B cell (primary cell): ENCODE data around the gene RACK1. TPM values are rescaled to one million over a fixed set of nuclear protein-coding genes. Genes with fewer than 3 reads are reported as not detected.

Source experiments
- ATAC-seq: fragments of 200-7000 bp; cut with Tn5 transposase; one replicate; pipeline ENCODE4 v1.10.0; 2021; ENCODE audit warnings: low read depth, mild to moderate bottlenecking, moderate number of reproducible peaks, moderate library complexity
- CTCF ChIA-PET: fragments of 350-600 bp; sonication (Branson Sonifier 250); formaldehyde crosslinking; loops from one replicate; lab custom pipeline; 2021; ENCODE audit warnings: antibody characterized with exemption, inconsistent platforms; lab: Charles Lee
- POLR2A ChIA-PET: fragments of 350-600 bp; sonication (Branson Sonifier 250); formaldehyde crosslinking; loops from one replicate; lab custom pipeline; 2021; ENCODE audit warnings: antibody characterized with exemption; lab: Charles Lee
- DNase-seq: peaks from one replicate; pipeline ENCODE4 v3.0.0; 2013
- H2AFZ ChIP-seq: 2 replicates; pipeline ENCODE4 v1.6.1; 2012; ENCODE audit warnings: mild to moderate bottlenecking, low read depth, low read length; ENCODE audit not compliant: insufficient read depth, poor library complexity, severe bottlenecking
- H3K27ac ChIP-seq, 2 donors: 1 replicate in 1 of 2; 2 replicates in 1 of 2; pipeline ENCODE4 v1.5.1; 2012 to 2013; ENCODE audit warnings: low read length in 2 of 2, mild to moderate bottlenecking in 2 of 2, moderate library complexity in 1 of 2
- H3K27me3 ChIP-seq, 4 experiments: fragments of 200-600 bp in 1 of 4; sonication (generic) in 1 of 4; replicated peaks in 1 of 4; 1 replicate in 2 of 4; 2 replicates in 2 of 4; pipeline versions ENCODE4 v1.6.1 to v1.7.0; 2013 to 2016; ENCODE audit warnings: low read length in 3 of 4, mild to moderate bottlenecking in 2 of 4, mixed read lengths in 1 of 4, moderate library complexity in 1 of 4; ENCODE audit not compliant: insufficient read depth in 4 of 4, control insufficient read depth in 3 of 4; ENCODE audit errors: control extremely low read depth in 1 of 4
- H3K36me3 ChIP-seq, 2 experiments: replicated peaks in 1 of 2; 1 replicate in 1 of 2; 2 replicates in 1 of 2; pipeline versions ENCODE4 v1.6.1 to v1.7.1; 2013; ENCODE audit warnings: low read length in 1 of 2; ENCODE audit not compliant: insufficient read depth in 2 of 2, control insufficient read depth in 1 of 2; ENCODE audit errors: control extremely low read depth in 1 of 2, extremely low read depth in 1 of 2
- H3K4me1 ChIP-seq, 2 donors: fragments of 200-600 bp in 1 of 2; sonication (generic) in 1 of 2; 1 replicate in 1 of 2; 2 replicates in 1 of 2; pipeline versions ENCODE4 v1.5.1 to v1.6.1; 2013 to 2017; ENCODE audit warnings: low read length in 2 of 2; ENCODE audit not compliant: control insufficient read depth in 2 of 2, insufficient read depth in 2 of 2
- H3K4me2 ChIP-seq: replicated peaks from 2 replicates; pipeline ENCODE3; 2012; ENCODE audit warnings: mild to moderate bottlenecking, low read depth, low read length; ENCODE audit not compliant: poor library complexity, severe bottlenecking
- H3K4me3 ChIP-seq, 5 experiments: fragments of 200-600 bp in 1 of 5; sonication (generic) in 1 of 5; 1 replicate in 3 of 5; 2 replicates in 2 of 5; pipeline versions ENCODE4 v1.5.1 to v1.7.0; 2011 to 2016; ENCODE audit warnings: low read length in 4 of 5, mild to moderate bottlenecking in 4 of 5, low read depth in 2 of 5, control low read depth in 1 of 5, moderate library complexity in 1 of 5; ENCODE audit not compliant: insufficient read depth in 1 of 5; ENCODE audit errors: control extremely low read depth in 1 of 5, extremely low read depth in 1 of 5
- H3K79me2 ChIP-seq: fragments of 200-600 bp; sonication (generic); one replicate; pipeline ENCODE4 v1.6.0; 2016; ENCODE audit warnings: low read length; ENCODE audit not compliant: control insufficient read depth, insufficient read depth
- H3K9ac ChIP-seq: fragments of 200-600 bp; sonication (generic); 2 replicates; pipeline ENCODE4 v1.6.1; 2017; ENCODE audit warnings: mild to moderate bottlenecking, low read length, moderate library complexity
- H3K9me3 ChIP-seq, 3 donors: one replicate each; pipeline versions ENCODE4 v1.6.1 to v1.7.1; 2013; ENCODE audit warnings: low read length in 2 of 3; ENCODE audit not compliant: control insufficient read depth in 2 of 3, insufficient read depth in 1 of 3; ENCODE audit errors: control extremely low read depth in 1 of 3
- H4K20me1 ChIP-seq: 2 replicates; pipeline ENCODE4 v1.6.0; 2012; ENCODE audit warnings: mild to moderate bottlenecking, low read length; ENCODE audit not compliant: insufficient read depth, control insufficient read depth, poor library complexity, severe bottlenecking
- H3K27ac Mint-ChIP-seq: one replicate; pipeline ENCODE4 v1.8.0; 2021; ENCODE audit warnings: mixed read lengths
- H3K27me3 Mint-ChIP-seq: one replicate; pipeline ENCODE4 v1.8.0; 2021; ENCODE audit warnings: mixed read lengths
- H3K4me1 Mint-ChIP-seq: one replicate; pipeline ENCODE4 v1.8.0; 2021; ENCODE audit warnings: mixed read lengths
- H3K4me3 Mint-ChIP-seq: one replicate; pipeline ENCODE4 v1.8.0; 2021; ENCODE audit warnings: mixed read lengths
- H3K9me3 Mint-ChIP-seq: one replicate; pipeline ENCODE4 v1.8.0; 2022; ENCODE audit warnings: mixed read lengths; ENCODE audit not compliant: insufficient read depth
- EZH2 ChIP-seq: IDR thresholded peaks from 2 replicates; pipeline ENCODE4 v1.6.1; 2012; ENCODE audit warnings: borderline replicate concordance, low read depth, mild to moderate bottlenecking, moderate library complexity, low read length; ENCODE audit not compliant: insufficient read depth, poor library complexity, severe bottlenecking
- WGBS: methylation state at CpG from one replicate; pipeline ENCODE4 v1.1.5; 2013; ENCODE audit warnings: missing lambda C conversion rate; ENCODE audit not compliant: insufficient coverage; 5-methylcytosine and 5-hydroxymethylcytosine counted together
- intact Hi-C: fragments of 100-400 bp; cut with micrococcal nuclease; formaldehyde crosslinking; loops from one replicate; pipeline ENCODE4 v1.10.0; 2022
- polyA plus RNA-seq: library from polyadenylated mRNA; depleted of rRNA; stranded (reverse); fragments of >200 nt; gene quantifications from 2 replicates; pipeline ENCODE4 v1.2.3, GENCODE V29; 2012
- total RNA-seq, 2 donors: library from RNA; stranded (reverse); fragments of 120-200 nt in 1 of 2; gene quantifications; 1 replicate in 1 of 2; 2 replicates in 1 of 2; pipeline versions ENCODE4 v1.2.3 to v1.2.4, GENCODE V29; 2013 to 2022
- TF ChIP-seq, protein P1 (sequence below): fragments of 200-600 bp; IDR thresholded peaks from one replicate; pipeline ENCODE4 v1.8.0; 2022; ENCODE audit warnings: antibody characterized with exemption, mild to moderate bottlenecking

RACK1 gene
- total and polyA plus RNA-seq, 2 donors (not counting 1 experiment from before 2014, with no cell fraction given), result 2,047 to 4,130 TPM

DNA sequence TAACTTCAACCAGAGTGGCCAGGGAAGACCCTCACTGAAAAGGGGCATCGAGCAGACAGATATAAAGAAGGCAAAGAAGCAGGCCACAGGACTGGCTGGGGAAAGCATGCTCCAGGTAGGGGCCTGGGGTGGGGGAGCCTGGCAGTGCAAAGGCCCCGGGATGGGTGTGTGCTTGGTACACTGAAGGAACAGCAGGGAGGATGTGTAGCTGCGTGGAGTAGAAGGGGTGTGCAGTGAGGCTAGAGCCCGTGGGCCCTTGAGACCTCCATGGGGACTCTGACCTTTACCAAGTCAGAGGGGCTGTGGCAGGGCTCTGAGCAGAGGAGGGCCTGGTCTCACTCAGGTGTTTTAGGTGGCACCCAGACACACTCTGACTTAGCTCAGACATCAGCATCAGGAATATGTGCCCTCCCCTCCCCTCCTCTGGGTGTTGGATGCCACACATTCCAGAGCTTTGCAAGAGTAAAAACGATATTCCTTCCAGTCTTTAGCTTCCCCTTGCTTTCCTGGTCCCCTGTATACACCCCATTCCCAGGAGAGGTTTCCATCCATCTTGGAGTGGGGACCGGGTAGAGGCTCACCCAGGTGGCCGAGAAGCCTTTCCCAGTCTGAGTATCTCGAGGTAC, 46.3 kb downstream of the RACK1 start:
- DNase-seq (no peak), ATAC-seq (no peak)
- Mint-ChIP-seq H3K27ac (no peak overlapping the region), H3K4me3 (no peak overlapping the region), H3K27me3 (no peaks in the 10 kb centered on the region), H3K9me3 (no peaks in the 10 kb centered on the region), H3K4me1 (peaks cover 30% of the 10 kb centered on the region)
- H3K27ac ChIP-seq, result no peak overlapping the region
- H3K4me2 ChIP-seq, result no peak overlapping the region
- ChIA-PET CTCF (interaction anchor here (0.8 to 1.0 kb wide), 2 partner anchors 24 to 25 kb away, joined by 3 read pairs; no protein-coding TSS in a partner anchor), POLR2A (interaction anchor here (0.6 to 2.4 kb wide), 3 partner anchors 10 to 90 kb away, joined by 3 to 6 read pairs (median 3); partner anchors contain the start of gene RACK1)
- H3K9ac ChIP-seq, result no peak overlapping the region
- WGBS, result 85% methylated on average over 8 of the region's 8 CpGs
- no peak overlapping the region for H2AFZ ChIP-seq
- intact Hi-C loops, result no loop called here
- no peaks in the 10 kb centered on the region for H3K27me3 ChIP-seq
- no peaks in the 10 kb centered on the region for H3K79me2 ChIP-seq
- TF ChIP-seq EZH2, result no peak
- TF ChIP-seq, protein P1, sequence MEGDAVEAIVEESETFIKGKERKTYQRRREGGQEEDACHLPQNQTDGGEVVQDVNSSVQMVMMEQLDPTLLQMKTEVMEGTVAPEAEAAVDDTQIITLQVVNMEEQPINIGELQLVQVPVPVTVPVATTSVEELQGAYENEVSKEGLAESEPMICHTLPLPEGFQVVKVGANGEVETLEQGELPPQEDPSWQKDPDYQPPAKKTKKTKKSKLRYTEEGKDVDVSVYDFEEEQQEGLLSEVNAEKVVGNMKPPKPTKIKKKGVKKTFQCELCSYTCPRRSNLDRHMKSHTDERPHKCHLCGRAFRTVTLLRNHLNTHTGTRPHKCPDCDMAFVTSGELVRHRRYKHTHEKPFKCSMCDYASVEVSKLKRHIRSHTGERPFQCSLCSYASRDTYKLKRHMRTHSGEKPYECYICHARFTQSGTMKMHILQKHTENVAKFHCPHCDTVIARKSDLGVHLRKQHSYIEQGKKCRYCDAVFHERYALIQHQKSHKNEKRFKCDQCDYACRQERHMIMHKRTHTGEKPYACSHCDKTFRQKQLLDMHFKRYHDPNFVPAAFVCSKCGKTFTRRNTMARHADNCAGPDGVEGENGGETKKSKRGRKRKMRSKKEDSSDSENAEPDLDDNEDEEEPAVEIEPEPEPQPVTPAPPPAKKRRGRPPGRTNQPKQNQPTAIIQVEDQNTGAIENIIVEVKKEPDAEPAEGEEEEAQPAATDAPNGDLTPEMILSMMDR, result no peak
- H3K4me1 ChIP-seq, result peaks cover 15% of the 10 kb centered on the region in 2 donors
- no peaks in the 10 kb centered on the region for H3K9me3 ChIP-seq
- H4K20me1 ChIP-seq, result no peaks in the 10 kb centered on the region
- H3K36me3 ChIP-seq, result no peaks in the 10 kb centered on the region
- H3K4me3 ChIP-seq, result no peak overlapping the region

DNA sequence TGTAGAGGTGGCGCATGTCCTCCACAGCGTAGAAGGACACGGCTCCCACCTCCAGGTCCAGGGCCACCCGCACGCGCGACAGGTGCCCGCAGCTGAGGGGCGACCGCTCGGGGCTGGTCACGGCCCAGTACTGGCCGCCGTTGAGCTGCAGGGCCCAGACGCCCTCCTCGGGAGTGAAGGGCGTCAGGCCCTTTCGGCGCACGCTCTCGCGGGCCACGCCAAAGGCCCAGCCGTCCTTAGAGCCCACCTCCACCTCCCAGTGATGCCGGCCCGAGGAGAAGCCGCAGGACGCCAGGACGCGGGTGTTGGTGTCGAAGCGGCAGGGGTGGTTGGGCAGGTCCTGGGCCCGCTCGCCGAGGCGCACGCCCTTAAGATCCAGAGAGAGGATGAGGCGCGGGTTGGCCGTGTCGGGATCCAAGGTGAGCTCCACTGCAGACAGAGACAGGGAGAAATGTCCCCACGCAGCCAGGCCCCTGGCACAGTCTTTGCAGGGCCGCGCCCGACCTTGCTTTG, 48.4 kb downstream of the RACK1 start:
- no peak overlapping the region for H3K27ac ChIP-seq
- H3K9ac ChIP-seq, result no peak overlapping the region
- H3K4me1 ChIP-seq, result peaks cover 18 to 19% of the 10 kb centered on the region in 2 donors
- 90% methylated on average over 45 of the region's 45 CpGs for WGBS
- no peak overlapping the region for H3K4me2 ChIP-seq
- Mint-ChIP-seq H3K27ac (no peak overlapping the region), H3K27me3 (peaks cover 4% of the 10 kb centered on the region), H3K9me3 (no peaks in the 10 kb centered on the region), H3K4me1 (peaks cover 41% of the 10 kb centered on the region), H3K4me3 (no peak overlapping the region)
- ATAC-seq (no peak), DNase-seq (no peak)
- intact Hi-C loops, result no loop called here
- CTCF ChIA-PET, result no interaction called here
- peaks cover 0 to 9% (median 0%) of the 10 kb centered on the region in 3 donors for H3K9me3 ChIP-seq
- no peak overlapping the region for H2AFZ ChIP-seq
- TF ChIP-seq EZH2, result no peak
- TF ChIP-seq, protein P1, result no peak
- no peaks in the 10 kb centered on the region for H3K79me2 ChIP-seq
- POLR2A ChIA-PET, result no interaction called here
- no peaks in the 10 kb centered on the region for H4K20me1 ChIP-seq
- no peaks in the 10 kb centered on the region for H3K27me3 ChIP-seq
- H3K4me3 ChIP-seq, result no peak overlapping the region
- H3K36me3 ChIP-seq, result no peaks in the 10 kb centered on the region
